Fibroblast of gingiva (primary cell): ENCODE results near the gene HEG1.
"Not testable (repeated sequence)": the region's sequence is repeated elsewhere in the genome, so short reads cannot be mapped to it uniquely, and the experiment has no call there.

Source experiments
- DNase-seq: peaks from one replicate; pipeline ENCODE4 v3.0.0-alpha.2; 2011; ENCODE audit warnings: low read depth

Gene HEG1

GRCh38 chr3:124986192-124987143, 69.3 kb downstream of the HEG1 start:
- DNase-seq: peak; percentile 71

- DNase-seq: peak; percentile 74
Measured at GRCh38 chr3:124985349-124985748, 70.4 kb downstream of the HEG1 start.

- no peak for DNase-seq
Measured at GRCh38 chr3:124984754-124985153, 71.0 kb downstream of the HEG1 start.

GRCh38 chr3:124982855-124983254, 72.9 kb downstream of the HEG1 start:
- no peak for DNase-seq

GRCh38 chr3:124981472-124981871, 74.3 kb downstream of the HEG1 start:
- DNase-seq: no peak

- DNase-seq: no peak
Measured at GRCh38 chr3:124978627-124979026, 77.2 kb downstream of the HEG1 start.

- DNase-seq: no peak
Measured at GRCh38 chr3:124976383-124976782, 79.4 kb downstream of the HEG1 start.

GRCh38 chr3:124974691-124975090, 81.1 kb downstream of the HEG1 start:
- DNase-seq: no peak

GRCh38 chr3:124973290-124973689, 82.5 kb downstream of the HEG1 start:
- no peak for DNase-seq

- no peak for DNase-seq
Measured at GRCh38 chr3:124972457-124972856, 83.3 kb downstream of the HEG1 start.

- DNase-seq: no peak
Measured at GRCh38 chr3:124969963-124970722, 85.7 kb downstream of the HEG1 start.

GRCh38 chr3:124969190-124969589, 86.6 kb downstream of the HEG1 start:
- no peak for DNase-seq

GRCh38 chr3:124967964-124968363, 87.8 kb downstream of the HEG1 start:
- DNase-seq: no peak

- no peak for DNase-seq
Measured at GRCh38 chr3:124966521-124967445, 89.0 kb downstream of the HEG1 start.

GRCh38 chr3:124965413-124965812, 90.4 kb downstream of the HEG1 start:
- DNase-seq: no peak

- DNase-seq: peak; percentile 62
Measured at GRCh38 chr3:124964387-124964786, 91.4 kb downstream of the HEG1 start.

- DNase-seq: no peak
Measured at GRCh38 chr3:124963755-124964154, 92.0 kb downstream of the HEG1 start.

GRCh38 chr3:124962403-124962940, 93.3 kb downstream of the HEG1 start:
- DNase-seq: peak; percentile 49

GRCh38 chr3:124960698-124961097, 95.1 kb downstream of the HEG1 start:
- no peak for DNase-seq

GRCh38 chr3:124960105-124960504, 95.7 kb downstream of the HEG1 start:
- DNase-seq: no peak

GRCh38 chr3:124957951-124958350, 97.8 kb downstream of the HEG1 start:
- DNase-seq: not testable (repeated sequence)
